Ishikawa (cell line): Measurements from ENCODE around the gene SMIM10L1.
A peak's percentile ranks its signal among the peaks of the same experiment; 100 is the strongest.

Experiments used
- CEBPB ChIP-seq: IDR thresholded peaks from 2 replicates; pipeline ENCODE4 v1.6.1; 2012
- CREB1 ChIP-seq: IDR thresholded peaks from 2 replicates; pipeline ENCODE4 v1.6.1; 2012; ENCODE audit warnings: low read depth
- EGR1 ChIP-seq: IDR thresholded peaks from 2 replicates; pipeline ENCODE4 v1.6.1; 2012
- EP300 ChIP-seq: IDR thresholded peaks from 2 replicates; pipeline ENCODE4 v1.6.1; 2012; ENCODE audit warnings: borderline replicate concordance
- FOXM1 ChIP-seq: IDR thresholded peaks from 2 replicates; pipeline ENCODE4 v1.6.1; 2012; ENCODE audit warnings: low read depth, borderline replicate concordance
- NFIC ChIP-seq: IDR thresholded peaks from 2 replicates; pipeline ENCODE4 v1.6.1; 2012
- RAD21 ChIP-seq: IDR thresholded peaks from 2 replicates; pipeline ENCODE4 v1.6.1; 2012; ENCODE audit warnings: low read depth
- TAF1 ChIP-seq: IDR thresholded peaks from 2 replicates; pipeline ENCODE4 v1.6.1; 2012; ENCODE audit warnings: low read depth, mild to moderate bottlenecking
- TCF12 ChIP-seq: IDR thresholded peaks from 2 replicates; pipeline ENCODE4 v1.6.1; 2012; ENCODE audit warnings: low read depth
- TEAD4 ChIP-seq: IDR thresholded peaks from 2 replicates; pipeline ENCODE4 v1.6.1; 2012
- YY1 ChIP-seq: IDR thresholded peaks from 2 replicates; pipeline ENCODE4 v1.6.1; 2012; ENCODE audit warnings: low read depth
- ZBTB7A ChIP-seq: IDR thresholded peaks from 2 replicates; pipeline ENCODE4 v1.6.1; 2012; ENCODE audit warnings: low read depth
- TF ChIP-seq, protein P1 (sequence below): IDR thresholded peaks from 2 replicates; pipeline ENCODE4 v1.6.1; 2012
- TF ChIP-seq, protein P2 (sequence below): IDR thresholded peaks from 2 replicates; pipeline ENCODE4 v1.6.1; 2012; ENCODE audit warnings: low read depth, mild to moderate bottlenecking
- TF ChIP-seq, protein P3 (sequence below): IDR thresholded peaks from 2 replicates; pipeline ENCODE4 v1.6.1; 2012

The SMIM10L1 gene

DNA sequence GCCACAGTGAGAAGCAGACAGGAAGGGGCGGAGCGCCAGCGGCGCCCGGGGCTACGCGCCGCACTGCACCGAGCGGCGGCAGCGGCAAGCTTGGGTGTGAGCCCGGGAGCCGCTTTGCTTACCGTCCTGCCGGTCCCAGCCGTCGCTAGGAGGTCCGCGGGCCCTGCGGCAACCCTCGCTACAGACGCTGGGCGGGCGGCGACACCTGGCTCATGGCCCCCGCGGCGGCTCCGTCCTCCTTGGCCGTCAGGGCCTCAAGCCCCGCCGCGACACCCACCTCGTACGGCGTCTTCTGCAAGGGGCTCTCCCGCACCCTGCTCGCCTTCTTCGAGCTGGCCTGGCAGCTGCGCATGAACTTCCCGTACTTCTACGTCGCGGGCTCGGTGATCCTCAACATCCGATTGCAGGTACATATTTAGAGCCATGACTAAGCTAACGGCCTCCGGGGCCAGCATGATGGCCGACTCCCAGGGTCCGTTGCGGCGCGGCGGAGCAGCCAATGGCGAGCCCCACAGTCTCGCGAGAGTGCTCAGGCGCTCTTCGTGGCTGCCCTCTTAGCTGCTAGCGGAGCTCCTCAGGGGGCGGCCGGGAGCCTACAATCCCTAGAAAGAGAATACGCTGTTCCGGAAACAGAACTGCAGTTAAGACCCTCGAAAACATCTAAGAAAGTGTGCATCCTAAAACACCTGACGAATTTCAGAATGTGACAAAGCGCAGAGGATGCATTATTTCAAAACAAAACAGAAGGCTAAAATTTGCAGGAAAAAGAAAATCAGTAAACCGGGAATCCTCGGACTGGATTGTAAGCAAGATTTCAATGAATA is at the start of gene SMIM10L1:
Gene SMIM10L1, plus strand, starts transcription at position 50 of the 824 bp plus-strand sequence. Its CDS starts 163 bp downstream, at position 213.
- peak; percentile 41; the same call in 1 of the 2 replicates for TF ChIP-seq FOXM1
- TF ChIP-seq NFIC, result peak; percentile 55; the same call in 1 of the 2 replicates
- TF ChIP-seq, protein P1, sequence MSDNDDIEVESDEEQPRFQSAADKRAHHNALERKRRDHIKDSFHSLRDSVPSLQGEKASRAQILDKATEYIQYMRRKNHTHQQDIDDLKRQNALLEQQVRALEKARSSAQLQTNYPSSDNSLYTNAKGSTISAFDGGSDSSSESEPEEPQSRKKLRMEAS, result peak; percentile 74
- no peak for TF ChIP-seq CEBPB
- TF ChIP-seq TEAD4, result peak; percentile 48; the same call in 1 of the 2 replicates
- peak; percentile 37; the same call in 1 of the 2 replicates for TF ChIP-seq EP300
- TF ChIP-seq, protein P2, sequence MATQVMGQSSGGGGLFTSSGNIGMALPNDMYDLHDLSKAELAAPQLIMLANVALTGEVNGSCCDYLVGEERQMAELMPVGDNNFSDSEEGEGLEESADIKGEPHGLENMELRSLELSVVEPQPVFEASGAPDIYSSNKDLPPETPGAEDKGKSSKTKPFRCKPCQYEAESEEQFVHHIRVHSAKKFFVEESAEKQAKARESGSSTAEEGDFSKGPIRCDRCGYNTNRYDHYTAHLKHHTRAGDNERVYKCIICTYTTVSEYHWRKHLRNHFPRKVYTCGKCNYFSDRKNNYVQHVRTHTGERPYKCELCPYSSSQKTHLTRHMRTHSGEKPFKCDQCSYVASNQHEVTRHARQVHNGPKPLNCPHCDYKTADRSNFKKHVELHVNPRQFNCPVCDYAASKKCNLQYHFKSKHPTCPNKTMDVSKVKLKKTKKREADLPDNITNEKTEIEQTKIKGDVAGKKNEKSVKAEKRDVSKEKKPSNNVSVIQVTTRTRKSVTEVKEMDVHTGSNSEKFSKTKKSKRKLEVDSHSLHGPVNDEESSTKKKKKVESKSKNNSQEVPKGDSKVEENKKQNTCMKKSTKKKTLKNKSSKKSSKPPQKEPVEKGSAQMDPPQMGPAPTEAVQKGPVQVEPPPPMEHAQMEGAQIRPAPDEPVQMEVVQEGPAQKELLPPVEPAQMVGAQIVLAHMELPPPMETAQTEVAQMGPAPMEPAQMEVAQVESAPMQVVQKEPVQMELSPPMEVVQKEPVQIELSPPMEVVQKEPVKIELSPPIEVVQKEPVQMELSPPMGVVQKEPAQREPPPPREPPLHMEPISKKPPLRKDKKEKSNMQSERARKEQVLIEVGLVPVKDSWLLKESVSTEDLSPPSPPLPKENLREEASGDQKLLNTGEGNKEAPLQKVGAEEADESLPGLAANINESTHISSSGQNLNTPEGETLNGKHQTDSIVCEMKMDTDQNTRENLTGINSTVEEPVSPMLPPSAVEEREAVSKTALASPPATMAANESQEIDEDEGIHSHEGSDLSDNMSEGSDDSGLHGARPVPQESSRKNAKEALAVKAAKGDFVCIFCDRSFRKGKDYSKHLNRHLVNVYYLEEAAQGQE, result no peak
- TF ChIP-seq RAD21, result no peak
- TF ChIP-seq TAF1, result peak; percentile 85
- 0 out of 2 replicates have a peak, but pooled peaks have one; percentile 29 for TF ChIP-seq EGR1
- TF ChIP-seq, protein P3, sequence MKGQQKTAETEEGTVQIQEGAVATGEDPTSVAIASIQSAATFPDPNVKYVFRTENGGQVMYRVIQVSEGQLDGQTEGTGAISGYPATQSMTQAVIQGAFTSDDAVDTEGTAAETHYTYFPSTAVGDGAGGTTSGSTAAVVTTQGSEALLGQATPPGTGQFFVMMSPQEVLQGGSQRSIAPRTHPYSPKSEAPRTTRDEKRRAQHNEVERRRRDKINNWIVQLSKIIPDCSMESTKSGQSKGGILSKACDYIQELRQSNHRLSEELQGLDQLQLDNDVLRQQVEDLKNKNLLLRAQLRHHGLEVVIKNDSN, result peak; percentile 26; the same call in 1 of the 2 replicates
- TF ChIP-seq YY1, result peak; percentile 97
- TF ChIP-seq ZBTB7A, result no peak
- TF ChIP-seq CREB1, result no peak
- TF ChIP-seq TCF12, result peak; percentile 38; the same call in 1 of the 2 replicates

DNA sequence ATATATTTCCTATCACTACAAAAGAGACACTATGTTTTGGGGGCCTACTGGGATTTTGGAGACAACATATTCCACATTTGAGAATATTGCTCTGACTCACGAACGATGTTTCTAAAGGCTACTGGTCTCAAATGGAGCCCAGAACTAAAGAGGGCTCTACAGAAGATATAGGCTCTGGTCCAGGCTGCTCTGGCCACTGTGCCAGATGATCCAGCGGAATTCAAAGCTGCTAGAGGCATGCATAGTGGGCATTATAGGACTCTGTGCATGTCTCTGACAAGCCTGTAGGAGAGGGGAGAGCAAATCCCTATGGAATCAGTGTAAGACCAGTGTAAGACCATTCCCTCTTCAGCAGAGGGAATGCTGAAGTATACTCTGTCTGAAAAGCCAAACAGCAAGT is 40.6 kb upstream of the SMIM10L1 start:
- TF ChIP-seq CEBPB (no peak), RAD21 (no peak), TCF12 (no peak), TAF1 (no peak), FOXM1 (no peak), EP300 (no peak), YY1 (no peak), EGR1 (no peak), TEAD4 (no peak), NFIC (no peak), ZBTB7A (no peak), CREB1 (no peak)
- TF ChIP-seq, protein P3, result no peak
- TF ChIP-seq, protein P2, result no peak
- TF ChIP-seq, protein P1, result no peak

DNA sequence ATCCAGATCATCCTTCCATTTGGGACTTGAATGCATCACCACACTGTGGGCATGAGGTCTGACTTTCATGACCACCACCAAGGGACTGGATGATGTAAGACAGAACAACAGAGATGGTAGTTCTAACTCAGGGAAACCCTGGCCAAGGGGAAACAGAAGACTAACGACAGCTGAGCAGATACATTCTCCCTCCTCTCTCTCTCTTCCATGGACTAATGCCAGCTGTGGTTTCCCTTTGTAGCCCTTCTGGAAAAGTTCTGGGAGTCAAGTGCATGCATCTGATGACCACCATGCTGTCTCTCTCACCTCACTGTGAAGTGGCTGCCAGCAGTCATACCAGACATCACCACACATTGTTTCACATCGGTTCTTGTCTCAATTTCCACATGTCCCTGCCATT is 40.0 kb upstream of the SMIM10L1 start:
- TF ChIP-seq TCF12, result no peak
- TF ChIP-seq TEAD4, result no peak

DNA sequence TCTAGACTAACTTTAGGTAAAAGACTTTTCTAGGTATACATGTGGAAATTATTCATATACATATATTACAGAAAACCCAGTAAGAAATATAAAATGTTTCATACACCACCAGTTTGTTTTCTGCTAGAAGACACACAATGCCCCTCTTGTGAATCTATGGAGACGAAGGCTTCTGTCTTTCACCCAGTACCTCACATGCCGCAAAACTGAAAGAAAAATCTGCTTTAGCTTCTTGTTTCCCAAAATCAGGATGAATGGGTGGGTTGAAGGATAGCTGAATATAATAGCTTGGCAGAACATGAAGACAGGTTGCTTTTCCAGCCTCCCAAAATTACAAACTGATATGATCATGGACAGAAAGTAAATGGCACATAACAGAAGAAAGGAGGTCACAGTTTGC is 37.8 kb upstream of the SMIM10L1 start:
- no peak for TF ChIP-seq CREB1
- TF ChIP-seq YY1, result no peak
- no peak for TF ChIP-seq FOXM1
- no peak for TF ChIP-seq RAD21
- TF ChIP-seq, protein P3, result no peak
- TF ChIP-seq TCF12, result no peak
- TF ChIP-seq, protein P1, result no peak
- TF ChIP-seq, protein P2, result no peak
- TF ChIP-seq EP300, result no peak
- TF ChIP-seq CEBPB, result no peak
- no peak for TF ChIP-seq EGR1
- TF ChIP-seq NFIC, result no peak
